ENCODE results near the gene AKAIN1. TPM values are rescaled to one million over a fixed set of nuclear protein-coding genes. Genes with fewer than 3 reads are reported as not detected.

The AKAIN1 gene
- total and polyA plus RNA-seq, 2 experiments from 2014 or later, result not detected

DNA sequence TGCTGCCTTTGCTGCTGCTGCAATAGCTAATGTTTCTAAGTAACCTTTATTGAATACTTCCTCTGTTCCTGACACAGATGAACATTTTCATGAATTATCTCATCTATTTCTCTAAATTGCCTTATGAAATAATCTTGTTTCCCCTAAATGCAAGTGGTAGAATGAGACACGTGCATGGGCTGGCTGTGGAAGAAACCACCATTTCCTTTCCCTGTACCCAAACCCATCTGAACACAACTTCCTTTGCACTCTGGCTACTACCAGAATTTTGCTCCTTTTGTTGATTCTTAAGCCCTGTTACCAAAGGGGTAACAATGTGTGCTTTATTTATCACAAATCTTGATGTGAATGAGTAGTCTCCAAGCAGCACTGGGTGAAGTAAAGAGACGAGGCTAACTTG, 29.2 kb downstream of the AKAIN1 start:
- Histone ChIP-seq H3K4me1 (ENCODE audit: insufficient read depth) (no peaks in the 10 kb centered on the region), H3K27ac (no peak overlapping the region), H3K4me2 (no peak overlapping the region), H3K4me3 (no peak overlapping the region), H2AFZ (no peak overlapping the region), H3K36me3 (replicated peaks; ENCODE audit: insufficient read depth, low read depth) (no peaks in the 10 kb centered on the region), H4K20me1 (ENCODE audit: insufficient read depth, poor library complexity, severe bottlenecking) (no peaks in the 10 kb centered on the region), H3K79me2 (no peaks in the 10 kb centered on the region), H3K9me2 (replicated peaks; ENCODE audit: insufficient read depth) (no peaks in the 10 kb centered on the region), H3K27me3 (no peaks in the 10 kb centered on the region), H3K9me3 (ENCODE audit: low read depth) (no peaks in the 10 kb centered on the region)
- TF ChIP-seq, protein P1, sequence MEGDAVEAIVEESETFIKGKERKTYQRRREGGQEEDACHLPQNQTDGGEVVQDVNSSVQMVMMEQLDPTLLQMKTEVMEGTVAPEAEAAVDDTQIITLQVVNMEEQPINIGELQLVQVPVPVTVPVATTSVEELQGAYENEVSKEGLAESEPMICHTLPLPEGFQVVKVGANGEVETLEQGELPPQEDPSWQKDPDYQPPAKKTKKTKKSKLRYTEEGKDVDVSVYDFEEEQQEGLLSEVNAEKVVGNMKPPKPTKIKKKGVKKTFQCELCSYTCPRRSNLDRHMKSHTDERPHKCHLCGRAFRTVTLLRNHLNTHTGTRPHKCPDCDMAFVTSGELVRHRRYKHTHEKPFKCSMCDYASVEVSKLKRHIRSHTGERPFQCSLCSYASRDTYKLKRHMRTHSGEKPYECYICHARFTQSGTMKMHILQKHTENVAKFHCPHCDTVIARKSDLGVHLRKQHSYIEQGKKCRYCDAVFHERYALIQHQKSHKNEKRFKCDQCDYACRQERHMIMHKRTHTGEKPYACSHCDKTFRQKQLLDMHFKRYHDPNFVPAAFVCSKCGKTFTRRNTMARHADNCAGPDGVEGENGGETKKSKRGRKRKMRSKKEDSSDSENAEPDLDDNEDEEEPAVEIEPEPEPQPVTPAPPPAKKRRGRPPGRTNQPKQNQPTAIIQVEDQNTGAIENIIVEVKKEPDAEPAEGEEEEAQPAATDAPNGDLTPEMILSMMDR (IDR thresholded peaks at IDR 0.05; ENCODE audit: poor library complexity), result no peak
- TF ChIP-seq EZH2 (IDR thresholded peaks at IDR 0.05; ENCODE audit: borderline replicate concordance), result no peak
- TF ChIP-seq EZH2phosphoT487 (IDR thresholded peaks at IDR 0.05; ENCODE audit: low read depth, severe bottlenecking, unreplicated experiment), result no peak
- no peak for DNase-seq (ENCODE audit: low spot score)
- WGBS (ENCODE audit: low lambda C conversion rate, missing lambda C conversion rate), result 65% methylated on average over 2 of the region's 2 CpGs

DNA sequence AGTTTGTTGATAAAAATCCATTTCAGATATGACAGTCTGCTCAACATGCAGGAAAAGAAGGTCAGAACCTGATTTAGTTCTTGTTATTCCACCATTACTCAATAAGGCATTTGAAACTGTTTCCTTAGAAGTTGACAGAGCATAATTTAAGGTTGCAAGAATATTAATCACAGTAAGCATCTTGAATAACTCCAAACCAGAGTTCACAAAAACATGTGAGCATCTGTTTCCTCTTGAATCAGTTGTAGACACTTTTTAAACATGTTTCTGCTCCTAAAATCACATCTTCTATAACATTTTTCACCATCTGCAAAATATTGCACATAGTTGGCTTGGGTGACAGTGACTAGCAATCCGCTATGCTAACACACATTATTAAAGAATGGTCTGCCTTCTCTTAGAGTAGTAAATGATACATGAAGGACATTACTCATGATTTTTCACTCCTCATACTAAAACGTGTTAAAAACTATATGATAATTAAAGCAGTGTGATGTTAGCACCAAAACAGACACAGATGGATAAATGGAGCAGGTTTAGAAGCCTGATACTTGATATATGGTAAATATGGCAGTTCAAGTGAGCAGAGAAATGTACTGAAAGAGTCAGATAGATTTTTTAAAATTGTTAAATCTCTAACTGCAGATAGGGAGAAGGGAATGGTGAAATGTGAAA, 30.3 kb downstream of the AKAIN1 start:
- no peak for TF ChIP-seq EZH2phosphoT487 (IDR thresholded peaks at IDR 0.05; ENCODE audit: low read depth, severe bottlenecking, unreplicated experiment)
- no peak for TF ChIP-seq EZH2 (IDR thresholded peaks at IDR 0.05; ENCODE audit: borderline replicate concordance)
- TF ChIP-seq, protein P1 (IDR thresholded peaks at IDR 0.05; ENCODE audit: poor library complexity), result no peak

GRCh38 chr18:5164903-5165302, 32.2 kb downstream of the AKAIN1 start:
- Histone ChIP-seq H3K27ac (no peak overlapping the region), H4K20me1 (ENCODE audit: insufficient read depth, poor library complexity, severe bottlenecking) (no peaks in the 10 kb centered on the region), H3K27me3 (no peaks in the 10 kb centered on the region), H3K9me3 (ENCODE audit: low read depth) (no peaks in the 10 kb centered on the region), H3K9me2 (replicated peaks; ENCODE audit: insufficient read depth) (no peaks in the 10 kb centered on the region), H3K4me3 (no peak overlapping the region), H2AFZ (no peak overlapping the region), H3K79me2 (no peaks in the 10 kb centered on the region), H3K4me2 (no peak overlapping the region), H3K36me3 (replicated peaks; ENCODE audit: insufficient read depth, low read depth) (no peaks in the 10 kb centered on the region), H3K4me1 (ENCODE audit: insufficient read depth) (no peaks in the 10 kb centered on the region)
- TF ChIP-seq EZH2 (IDR thresholded peaks at IDR 0.05; ENCODE audit: borderline replicate concordance) (no peak), EZH2phosphoT487 (IDR thresholded peaks at IDR 0.05; ENCODE audit: low read depth, severe bottlenecking, unreplicated experiment) (no peak)
- TF ChIP-seq, protein P1 (IDR thresholded peaks at IDR 0.05; ENCODE audit: poor library complexity), result no peak
- no peak for DNase-seq (ENCODE audit: low spot score)
- 76% methylated on average over 2 of the region's 2 CpGs for WGBS (ENCODE audit: low lambda C conversion rate, missing lambda C conversion rate)

More for the DNA sequence above, 30.3 kb downstream of the AKAIN1 start:
- Histone ChIP-seq H3K4me3 (no peak overlapping the region), H3K9me2 (replicated peaks; ENCODE audit: insufficient read depth) (no peaks in the 10 kb centered on the region), H3K9me3 (ENCODE audit: low read depth) (no peaks in the 10 kb centered on the region), H3K27ac (no peak overlapping the region), H4K20me1 (ENCODE audit: insufficient read depth, poor library complexity, severe bottlenecking) (no peaks in the 10 kb centered on the region), H3K36me3 (replicated peaks; ENCODE audit: insufficient read depth, low read depth) (no peaks in the 10 kb centered on the region), H3K4me2 (no peak overlapping the region), H3K79me2 (no peaks in the 10 kb centered on the region), H2AFZ (no peak overlapping the region), H3K27me3 (no peaks in the 10 kb centered on the region), H3K4me1 (ENCODE audit: insufficient read depth) (no peaks in the 10 kb centered on the region)
- DNase-seq (ENCODE audit: low spot score), result no peak
- 56% methylated on average over 2 of the region's 2 CpGs for WGBS (ENCODE audit: low lambda C conversion rate, missing lambda C conversion rate)

Data from hepatocyte (in vitro differentiated cells).